ENCODE results near the gene GNS.
"Not testable (repeated sequence)": the region's sequence is repeated elsewhere in the genome, so short reads cannot be mapped to it uniquely, and the experiment has no call there.

Gene GNS

GRCh38 chr12:64779354-64779974, 20.3 kb upstream of the GNS start:
- no peak for DNase-seq

- not testable (repeated sequence) for DNase-seq
Observed at GRCh38 chr12:64775147-64775736, 16.0 kb upstream of the GNS start.

GRCh38 chr12:64773386-64773785, 14.2 kb upstream of the GNS start:
- no peak for DNase-seq

- DNase-seq = no peak
Observed at GRCh38 chr12:64767495-64767894, 8.3 kb upstream of the GNS start.

DNA sequence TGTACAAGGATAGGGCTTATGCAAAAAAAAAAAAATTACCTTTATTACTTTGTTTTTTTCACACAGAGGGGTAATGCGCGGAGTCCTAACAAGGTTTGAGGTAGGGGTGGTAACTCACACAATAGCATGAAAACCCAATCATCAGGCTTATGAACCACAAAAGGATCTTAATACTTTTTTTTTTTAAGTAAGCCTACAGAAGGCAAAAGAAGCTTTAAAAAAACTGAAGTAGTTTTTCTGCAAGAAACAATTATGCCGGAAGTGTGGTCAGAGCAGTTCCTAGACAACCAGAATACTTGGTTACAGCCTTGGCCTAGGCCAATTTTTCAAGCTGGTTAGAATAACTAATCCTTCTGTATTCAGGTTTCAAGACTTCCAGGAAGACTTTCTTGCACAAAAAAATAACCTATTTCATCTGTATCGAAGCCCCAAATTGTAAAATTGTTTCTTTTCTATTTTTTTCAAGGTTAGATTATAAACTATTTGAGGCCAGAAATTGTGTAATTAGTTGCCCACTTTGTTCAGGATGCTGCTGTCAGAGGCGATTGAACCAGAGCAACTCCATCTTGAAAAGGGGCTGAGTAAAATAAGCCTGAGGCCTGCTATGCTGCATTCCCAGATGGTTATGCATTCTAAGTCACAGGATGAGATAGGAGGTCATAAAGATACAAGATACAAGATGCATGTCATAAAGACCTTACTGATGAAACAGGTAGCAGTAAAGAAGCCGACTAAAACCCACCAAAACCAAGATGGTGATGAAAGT, 1.8 kb upstream of the GNS start:
- no peak for DNase-seq

DNA sequence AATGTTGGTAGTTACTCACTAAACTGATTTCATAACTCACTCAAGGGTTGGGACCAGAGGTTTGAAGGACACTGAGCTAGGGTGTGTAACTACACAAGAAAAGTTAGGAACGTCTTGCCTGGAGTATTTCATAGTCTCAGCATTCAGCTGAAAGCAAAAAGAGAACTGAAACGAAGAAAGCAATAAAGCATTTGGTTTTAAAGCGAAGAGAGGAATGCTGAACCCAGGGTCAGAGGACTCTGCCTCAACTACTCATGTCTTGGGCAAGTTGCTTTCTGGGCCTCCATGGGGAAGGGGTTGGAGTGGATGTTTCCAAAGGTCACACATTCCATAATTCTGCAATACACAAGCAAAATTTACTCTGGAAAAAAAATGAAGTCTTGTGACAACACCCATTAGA, 1.4 kb downstream of the GNS start:
- no peak for DNase-seq

DNA sequence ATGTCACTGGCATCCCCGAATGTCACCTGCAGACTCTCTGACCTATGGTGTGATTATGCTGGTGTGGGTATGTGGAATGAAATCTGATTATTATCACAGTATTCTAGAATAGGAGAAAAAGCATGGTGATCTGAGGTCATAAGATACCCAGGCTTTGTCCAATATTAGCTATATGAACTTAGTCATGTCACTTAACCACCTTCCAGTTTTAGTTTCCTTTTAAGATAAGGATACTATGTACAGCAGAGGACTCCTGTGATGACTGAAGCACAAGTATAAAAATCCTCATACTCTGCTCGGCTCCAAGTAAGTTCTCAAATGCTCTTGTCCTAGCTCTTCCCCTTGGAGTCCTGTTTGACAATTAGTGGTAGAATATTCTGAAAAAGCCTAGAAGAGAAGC, 2.8 kb downstream of the GNS start:
- DNase-seq = no peak

DNA sequence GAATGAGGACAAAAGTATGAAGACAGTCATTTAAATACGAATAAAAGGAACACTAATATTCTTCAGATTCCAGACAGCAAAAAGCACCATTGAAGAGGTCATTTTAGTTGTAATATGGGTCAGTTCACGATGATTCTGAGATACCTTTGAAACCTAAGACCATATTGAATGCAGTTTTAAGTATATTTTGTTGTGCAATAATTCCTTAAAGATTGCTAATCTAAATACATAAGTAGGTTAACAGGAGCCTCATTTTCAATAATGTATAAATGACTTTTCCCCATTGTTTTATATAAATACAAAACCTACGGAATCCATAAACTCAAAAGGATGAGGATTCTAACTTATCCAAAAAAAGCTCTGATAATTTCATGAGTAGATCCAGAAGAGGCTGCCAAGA, 5.8 kb downstream of the GNS start:
- no peak for DNase-seq

GRCh38 chr12:64752833-64753238, 6.4 kb downstream of the GNS start:
- no peak for DNase-seq

DNA sequence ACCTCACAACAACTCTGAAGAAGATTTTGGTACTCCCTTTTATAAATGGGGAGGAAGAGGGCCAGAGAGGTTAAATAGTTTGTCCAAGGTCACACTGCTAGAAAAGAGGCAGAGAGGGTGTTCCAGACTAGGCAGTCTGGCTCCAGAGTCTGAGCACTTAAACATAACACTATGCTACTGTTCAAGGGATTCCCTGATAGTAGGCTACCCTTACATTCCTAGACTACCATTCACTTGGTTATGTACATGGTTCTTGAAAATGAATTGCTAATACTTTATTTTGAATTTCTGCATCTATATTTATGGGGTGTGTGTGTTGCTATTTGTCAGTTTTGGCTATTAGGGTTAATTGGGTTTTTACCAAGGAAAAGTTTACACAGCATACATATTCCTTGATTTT, 7.2 kb downstream of the GNS start:
- DNase-seq = no peak

GRCh38 chr12:64749461-64750200, 9.6 kb downstream of the GNS start:
- no peak for DNase-seq

GRCh38 chr12:64747695-64748094, 11.5 kb downstream of the GNS start:
- DNase-seq = no peak

- no peak for DNase-seq
Observed at GRCh38 chr12:64746663-64747062, 12.5 kb downstream of the GNS start.

DNA sequence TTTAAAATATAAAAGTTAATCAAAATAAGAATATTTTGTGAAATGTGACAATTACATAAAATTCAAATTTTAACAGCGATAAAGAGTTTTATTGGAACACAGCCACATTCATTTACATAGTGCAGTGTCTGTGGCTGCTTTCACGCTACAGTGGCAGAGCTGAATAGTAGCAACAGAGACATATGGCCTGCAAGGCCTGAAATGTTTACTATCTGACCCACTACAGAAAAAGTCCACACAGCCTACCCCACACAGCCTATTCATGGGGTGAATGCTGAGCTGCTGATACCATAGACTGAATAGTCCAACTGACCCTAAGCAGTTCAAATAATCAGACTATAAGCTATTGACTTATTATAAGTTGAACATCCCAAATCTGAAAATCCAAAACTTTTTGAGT, 13.2 kb downstream of the GNS start:
- DNase-seq = no peak

GRCh38 chr12:64745259-64745807, 13.9 kb downstream of the GNS start:
- no peak for DNase-seq

- DNase-seq = no peak
Observed at GRCh38 chr12:64744422-64745258, 14.6 kb downstream of the GNS start.

DNA sequence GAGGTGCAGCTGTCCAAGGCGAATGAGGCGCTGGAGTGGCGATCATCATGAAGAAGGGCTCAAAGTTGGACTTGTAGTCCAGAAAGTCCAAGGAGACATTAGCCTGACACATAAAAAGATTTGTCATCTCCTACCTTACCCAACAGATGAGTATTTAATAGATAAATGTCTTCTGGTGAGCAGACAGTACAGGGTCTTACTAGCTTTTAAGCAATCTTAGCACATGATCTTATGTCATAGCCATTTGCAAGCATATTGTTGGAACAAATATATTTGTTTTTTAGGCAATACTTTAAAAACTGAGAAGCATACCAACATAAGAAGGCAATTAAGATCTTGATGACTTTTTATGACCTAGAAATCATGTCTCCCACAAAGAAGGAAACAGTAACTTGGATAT, 16.0 kb downstream of the GNS start:
- no peak for DNase-seq

- DNase-seq = no peak
Observed at GRCh38 chr12:64742416-64742815, 16.8 kb downstream of the GNS start.

GRCh38 chr12:64740646-64741045, 18.6 kb downstream of the GNS start:
- no peak for DNase-seq

GRCh38 chr12:64739778-64740177, 19.4 kb downstream of the GNS start:
- DNase-seq = no peak

- peak; percentile 17 for DNase-seq
Observed at GRCh38 chr12:64737539-64737938, 21.7 kb downstream of the GNS start.

- DNase-seq = no peak
Observed at GRCh38 chr12:64736771-64737170, 22.4 kb downstream of the GNS start.
